ENCODE results near the gene A2M. TPM values are rescaled to one million over a fixed set of nuclear protein-coding genes. Genes with fewer than 3 reads are reported as not detected.

The A2M gene
- total and polyA plus RNA-seq, 2 experiments from 2014 or later: 0.92 TPM; not detected in 1

DNA sequence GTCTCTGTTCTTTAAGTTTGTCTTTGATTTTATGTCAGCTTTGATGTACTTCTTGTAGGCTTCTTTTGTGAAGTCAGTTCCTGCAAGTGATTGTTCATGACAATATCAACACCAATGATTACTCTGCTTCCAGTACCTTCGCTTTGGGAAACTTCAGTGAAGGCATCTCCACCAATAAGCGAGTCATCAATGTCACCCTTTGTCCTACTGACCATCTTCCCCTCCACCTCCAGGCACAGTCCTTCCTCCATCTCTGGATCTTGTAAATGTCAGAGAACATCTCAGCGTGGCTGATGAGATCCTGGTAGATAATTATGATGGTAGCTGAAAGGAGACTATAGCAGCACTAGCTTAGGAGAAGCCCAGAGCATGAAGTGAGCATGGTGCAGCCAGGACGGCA lies 40.4 kb upstream of the A2M start (continued):
- TF ChIP-seq, protein P1, sequence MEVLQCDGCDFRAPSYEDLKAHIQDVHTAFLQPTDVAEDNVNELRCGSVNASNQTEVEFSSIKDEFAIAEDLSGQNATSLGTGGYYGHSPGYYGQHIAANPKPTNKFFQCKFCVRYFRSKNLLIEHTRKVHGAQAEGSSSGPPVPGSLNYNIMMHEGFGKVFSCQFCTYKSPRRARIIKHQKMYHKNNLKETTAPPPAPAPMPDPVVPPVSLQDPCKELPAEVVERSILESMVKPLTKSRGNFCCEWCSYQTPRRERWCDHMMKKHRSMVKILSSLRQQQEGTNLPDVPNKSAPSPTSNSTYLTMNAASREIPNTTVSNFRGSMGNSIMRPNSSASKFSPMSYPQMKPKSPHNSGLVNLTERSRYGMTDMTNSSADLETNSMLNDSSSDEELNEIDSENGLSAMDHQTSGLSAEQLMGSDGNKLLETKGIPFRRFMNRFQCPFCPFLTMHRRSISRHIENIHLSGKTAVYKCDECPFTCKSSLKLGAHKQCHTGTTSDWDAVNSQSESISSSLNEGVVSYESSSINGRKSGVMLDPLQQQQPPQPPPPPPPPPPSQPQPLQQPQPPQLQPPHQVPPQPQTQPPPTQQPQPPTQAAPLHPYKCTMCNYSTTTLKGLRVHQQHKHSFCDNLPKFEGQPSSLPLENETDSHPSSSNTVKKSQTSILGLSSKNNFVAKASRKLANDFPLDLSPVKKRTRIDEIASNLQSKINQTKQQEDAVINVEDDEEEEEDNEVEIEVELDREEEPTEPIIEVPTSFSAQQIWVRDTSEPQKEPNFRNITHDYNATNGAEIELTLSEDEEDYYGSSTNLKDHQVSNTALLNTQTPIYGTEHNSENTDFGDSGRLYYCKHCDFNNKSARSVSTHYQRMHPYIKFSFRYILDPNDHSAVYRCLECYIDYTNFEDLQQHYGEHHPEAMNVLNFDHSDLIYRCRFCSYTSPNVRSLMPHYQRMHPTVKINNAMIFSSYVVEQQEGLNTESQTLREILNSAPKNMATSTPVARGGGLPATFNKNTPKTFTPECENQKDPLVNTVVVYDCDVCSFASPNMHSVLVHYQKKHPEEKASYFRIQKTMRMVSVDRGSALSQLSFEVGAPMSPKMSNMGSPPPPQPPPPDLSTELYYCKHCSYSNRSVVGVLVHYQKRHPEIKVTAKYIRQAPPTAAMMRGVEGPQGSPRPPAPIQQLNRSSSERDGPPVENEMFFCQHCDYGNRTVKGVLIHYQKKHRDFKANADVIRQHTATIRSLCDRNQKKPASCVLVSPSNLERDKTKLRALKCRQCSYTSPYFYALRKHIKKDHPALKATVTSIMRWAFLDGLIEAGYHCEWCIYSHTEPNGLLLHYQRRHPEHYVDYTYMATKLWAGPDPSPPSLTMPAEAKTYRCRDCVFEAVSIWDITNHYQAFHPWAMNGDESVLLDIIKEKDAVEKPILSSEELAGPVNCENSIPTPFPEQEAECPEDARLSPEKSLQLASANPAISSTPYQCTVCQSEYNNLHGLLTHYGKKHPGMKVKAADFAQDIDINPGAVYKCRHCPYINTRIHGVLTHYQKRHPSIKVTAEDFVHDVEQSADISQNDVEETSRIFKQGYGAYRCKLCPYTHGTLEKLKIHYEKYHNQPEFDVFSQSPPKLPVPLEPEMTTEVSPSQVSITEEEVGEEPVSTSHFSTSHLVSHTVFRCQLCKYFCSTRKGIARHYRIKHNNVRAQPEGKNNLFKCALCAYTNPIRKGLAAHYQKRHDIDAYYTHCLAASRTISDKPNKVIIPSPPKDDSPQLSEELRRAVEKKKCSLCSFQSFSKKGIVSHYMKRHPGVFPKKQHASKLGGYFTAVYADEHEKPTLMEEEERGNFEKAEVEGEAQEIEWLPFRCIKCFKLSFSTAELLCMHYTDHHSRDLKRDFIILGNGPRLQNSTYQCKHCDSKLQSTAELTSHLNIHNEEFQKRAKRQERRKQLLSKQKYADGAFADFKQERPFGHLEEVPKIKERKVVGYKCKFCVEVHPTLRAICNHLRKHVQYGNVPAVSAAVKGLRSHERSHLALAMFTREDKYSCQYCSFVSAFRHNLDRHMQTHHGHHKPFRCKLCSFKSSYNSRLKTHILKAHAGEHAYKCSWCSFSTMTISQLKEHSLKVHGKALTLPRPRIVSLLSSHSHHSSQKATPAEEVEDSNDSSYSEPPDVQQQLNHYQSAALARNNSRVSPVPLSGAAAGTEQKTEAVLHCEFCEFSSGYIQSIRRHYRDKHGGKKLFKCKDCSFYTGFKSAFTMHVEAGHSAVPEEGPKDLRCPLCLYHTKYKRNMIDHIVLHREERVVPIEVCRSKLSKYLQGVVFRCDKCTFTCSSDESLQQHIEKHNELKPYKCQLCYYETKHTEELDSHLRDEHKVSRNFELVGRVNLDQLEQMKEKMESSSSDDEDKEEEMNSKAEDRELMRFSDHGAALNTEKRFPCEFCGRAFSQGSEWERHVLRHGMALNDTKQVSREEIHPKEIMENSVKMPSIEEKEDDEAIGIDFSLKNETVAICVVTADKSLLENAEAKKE (CRISPR knock-in tag; IDR thresholded peaks at IDR 0.05): no peak
- TF ChIP-seq ZNF331 (CRISPR knock-in tag; IDR thresholded peaks at IDR 0.05; ENCODE audit: low read depth): no peak

DNA sequence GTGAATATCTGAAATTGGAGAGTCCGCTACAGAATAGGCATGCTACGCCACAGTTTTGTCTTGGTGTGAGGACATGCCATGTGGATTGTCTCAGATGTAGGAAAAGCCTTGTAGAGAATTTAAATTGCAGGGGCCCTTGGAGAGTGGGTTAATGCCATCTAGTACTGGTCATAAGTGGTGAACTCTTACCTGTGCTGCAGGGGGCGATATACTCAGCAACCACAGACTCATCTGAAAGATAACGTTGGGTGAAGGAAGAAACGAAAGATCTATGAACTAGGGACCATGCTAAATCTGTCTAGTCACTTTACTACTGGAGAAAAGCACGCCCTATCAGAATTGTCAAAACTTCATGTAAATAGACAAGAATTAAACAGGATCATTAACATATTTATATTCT lies 33.7 kb upstream of the A2M start:
- Histone ChIP-seq H2AFZ (no peak overlapping the region), H4K20me1 (replicated peaks; ENCODE audit: insufficient read depth) (no peaks in the 10 kb centered on the region), H3K27ac (ENCODE audit: low read depth) (no peak overlapping the region), H3K79me2 (replicated peaks; ENCODE audit: insufficient read depth) (no peaks in the 10 kb centered on the region), H3K4me3 (no peak overlapping the region), H3K36me3 (ENCODE audit: insufficient read depth) (no peaks in the 10 kb centered on the region), H3K4me2 (no peak overlapping the region), H3K4me1 (ENCODE audit: insufficient read depth) (no peaks in the 10 kb centered on the region), H3K27me3 (ENCODE audit: insufficient read depth) (no peaks in the 10 kb centered on the region), H3F3A (replicated peaks; ENCODE audit: low read depth) (no peaks in the 10 kb centered on the region), H3K9me2 (ENCODE audit: insufficient read depth) (no peaks in the 10 kb centered on the region; the same call in 1 of the 2 replicates)
- TF ChIP-seq CTCF (conservative IDR thresholded peaks at IDR 0.05; ENCODE audit: low read depth in 2 of 2) (peak; percentile 85 to 87), ETS1 (IDR thresholded peaks at IDR 0.05) (no peak)
- Mint-ChIP-seq H3K27me3 (ENCODE audit: insufficient read depth, low read depth, poor library complexity) (peaks cover 3% of the 10 kb centered on the region), H3K4me3 (no peak overlapping the region), H3K9me3 (peaks cover 17% of the 10 kb centered on the region), H3K36me3 (ENCODE audit: low read depth) (peaks cover 9% of the 10 kb centered on the region), H3K27ac (no peak overlapping the region), H3K4me1 (no peaks in the 10 kb centered on the region)
- peak; percentile 74 for DNase-seq (ENCODE audit: low spot score)
- ATAC-seq: peak; percentile 97

Data from GM23338 (cell line).